Ramos (cell line): ENCODE data around the gene RAI1.

Experiments
- in situ Hi-C: fragments of 300-500 bp; cut with MboI; formaldehyde crosslinking; loops from one replicate; pipeline ENCODE4 v1.14.3; 2022; ENCODE audit warnings: low sequenced_read_pairs; ENCODE audit not compliant: unreplicated experiment

Gene RAI1

GRCh38 chr17:17789828-17790636 is 108.8 kb downstream of the RAI1 start:
- in situ Hi-C loops: no loop called here

GRCh38 chr17:17790637-17791464 is 109.6 kb downstream of the RAI1 start:
- in situ Hi-C loops: no loop called here

- in situ Hi-C loops: no loop called here
Measured at GRCh38 chr17:17792037-17792550, 110.8 kb downstream of the RAI1 start.

- in situ Hi-C loops: no loop called here
Measured at GRCh38 chr17:17792551-17793377, 111.5 kb downstream of the RAI1 start.

GRCh38 chr17:17793378-17794214 is 112.3 kb downstream of the RAI1 start:
- in situ Hi-C loops: no loop called here

GRCh38 chr17:17794382-17794781 is 113.1 kb downstream of the RAI1 start:
- in situ Hi-C loops: no loop called here

GRCh38 chr17:17795296-17795695 is 114.0 kb downstream of the RAI1 start:
- in situ Hi-C loops: no loop called here

- in situ Hi-C loops: no loop called here
Measured at GRCh38 chr17:17795946-17796786, 114.9 kb downstream of the RAI1 start.

- in situ Hi-C loops: no loop called here
Measured at GRCh38 chr17:17796787-17797061, 115.5 kb downstream of the RAI1 start.

- in situ Hi-C loops: no loop called here
Measured at GRCh38 chr17:17797119-17797809, 116.0 kb downstream of the RAI1 start.

- in situ Hi-C loops: no loop called here
Measured at GRCh38 chr17:17798010-17798556, 116.8 kb downstream of the RAI1 start.

- in situ Hi-C loops: no loop called here
Measured at GRCh38 chr17:17798573-17799255, 117.5 kb downstream of the RAI1 start.

GRCh38 chr17:17800504-17801021 is 119.3 kb downstream of the RAI1 start:
- in situ Hi-C loops: no loop called here

- in situ Hi-C loops: no loop called here
Measured at GRCh38 chr17:17801800-17802481, 120.7 kb downstream of the RAI1 start.

- in situ Hi-C loops: no loop called here
Measured at GRCh38 chr17:17804007-17804406, 122.7 kb downstream of the RAI1 start.

- in situ Hi-C loops: no loop called here
Measured at GRCh38 chr17:17805575-17805974, 124.3 kb downstream of the RAI1 start.

- in situ Hi-C loops: no loop called here
Measured at GRCh38 chr17:17806035-17806434, 124.8 kb downstream of the RAI1 start.
